ENCODE measurements around the gene UBE2F.
"Not testable (repeated sequence)": the region's sequence is repeated elsewhere in the genome, so short reads cannot be mapped to it uniquely, and the experiment has no call there.

The UBE2F gene

DNA sequence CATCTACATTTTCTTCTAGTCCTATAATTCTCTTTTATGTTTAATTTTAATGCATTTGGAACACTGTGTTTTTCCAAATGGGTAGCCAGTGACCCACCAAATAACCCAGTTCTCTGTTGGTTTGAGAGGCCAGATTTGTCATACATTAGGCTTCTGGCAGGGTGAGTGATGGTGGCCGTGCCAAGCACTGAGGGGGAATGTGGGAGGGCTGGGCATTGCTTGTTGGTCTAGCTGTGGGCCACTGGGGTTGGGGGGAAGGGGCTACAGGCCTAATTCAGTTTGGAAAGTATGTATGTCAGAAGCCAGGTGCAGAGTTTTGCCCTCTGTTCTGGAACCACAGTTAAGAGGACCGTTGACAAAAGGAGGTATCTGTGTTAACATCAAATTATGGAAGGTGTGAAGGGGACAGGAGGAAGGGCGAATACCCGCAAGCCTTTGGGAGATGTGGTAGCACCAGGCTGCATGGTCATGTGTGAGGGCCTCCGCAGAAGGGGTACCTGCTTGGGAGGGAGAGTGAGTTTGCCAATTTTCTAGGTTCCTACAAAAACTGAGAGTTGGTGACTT, 55.9 kb downstream of the UBE2F start:
- no peak for DNase-seq

DNA sequence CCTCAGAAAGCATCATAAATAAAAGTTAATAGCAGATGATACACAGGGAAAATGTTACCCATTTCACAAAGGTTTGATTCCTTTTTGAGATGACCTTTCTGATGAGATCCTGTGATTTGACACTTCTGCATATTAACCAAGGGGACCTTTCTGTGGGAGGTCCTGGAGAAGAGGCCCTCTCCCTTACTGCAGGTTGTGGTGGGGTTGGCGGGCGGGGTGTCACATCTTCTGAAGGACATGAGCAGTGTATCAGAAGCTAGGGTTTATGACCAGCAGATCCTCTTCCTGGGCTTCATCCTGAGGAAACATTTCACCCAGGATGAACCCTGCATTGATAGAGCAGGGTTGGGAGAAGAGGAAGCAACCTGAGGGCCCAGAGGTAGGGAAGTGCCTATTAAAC, 56.8 kb downstream of the UBE2F start:
- DNase-seq: no peak

DNA sequence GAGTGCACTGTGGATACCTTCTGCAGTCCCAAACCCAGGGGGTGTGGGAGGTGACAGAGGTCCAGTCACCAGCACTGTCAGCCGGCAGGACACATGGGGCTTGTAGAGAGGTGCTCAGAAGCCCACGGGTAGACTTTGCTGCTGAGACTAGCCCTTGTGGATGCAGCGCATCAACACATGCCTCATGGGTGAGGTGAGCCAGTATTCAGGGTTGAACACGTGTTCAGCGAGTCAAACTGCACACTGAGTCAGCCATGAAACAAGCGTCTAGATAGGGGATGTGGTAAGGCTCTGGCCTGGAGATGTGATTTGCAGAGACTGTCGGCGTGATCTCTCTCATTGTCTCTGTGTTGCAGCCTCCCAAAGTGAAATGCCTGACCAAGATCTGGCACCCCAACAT, 58.2 kb downstream of the UBE2F start:
- no peak for DNase-seq

DNA sequence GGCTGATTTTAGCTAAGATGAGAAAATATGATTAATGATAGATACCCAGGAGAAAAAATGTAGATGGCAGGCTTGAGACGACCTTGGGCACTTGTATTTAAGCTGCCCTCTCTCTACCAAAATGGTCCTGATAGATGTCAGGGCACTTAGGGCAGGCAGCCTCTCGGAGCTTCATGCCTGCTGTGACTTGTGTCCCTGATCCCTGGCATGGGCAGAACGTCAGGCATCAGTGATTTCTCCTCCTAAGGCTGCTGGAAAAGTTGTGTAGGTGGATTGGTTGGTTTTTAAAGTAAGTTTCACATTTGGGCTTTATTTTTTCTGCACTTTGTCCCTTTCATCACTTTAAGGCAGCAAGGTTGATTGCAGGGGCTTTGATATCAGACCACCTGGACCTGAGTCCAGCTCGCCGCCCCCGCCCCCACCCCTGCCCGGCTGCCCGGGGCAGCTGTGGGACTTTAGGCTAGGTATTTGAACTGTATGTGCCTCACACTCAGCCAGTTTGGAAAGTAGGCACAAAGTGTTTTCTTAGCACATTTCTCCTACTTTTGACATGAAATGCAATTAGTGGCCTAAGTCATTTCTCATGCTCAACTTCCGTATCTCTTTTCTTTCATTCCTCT, 59.0 kb downstream of the UBE2F start:
- DNase-seq: no peak

DNA sequence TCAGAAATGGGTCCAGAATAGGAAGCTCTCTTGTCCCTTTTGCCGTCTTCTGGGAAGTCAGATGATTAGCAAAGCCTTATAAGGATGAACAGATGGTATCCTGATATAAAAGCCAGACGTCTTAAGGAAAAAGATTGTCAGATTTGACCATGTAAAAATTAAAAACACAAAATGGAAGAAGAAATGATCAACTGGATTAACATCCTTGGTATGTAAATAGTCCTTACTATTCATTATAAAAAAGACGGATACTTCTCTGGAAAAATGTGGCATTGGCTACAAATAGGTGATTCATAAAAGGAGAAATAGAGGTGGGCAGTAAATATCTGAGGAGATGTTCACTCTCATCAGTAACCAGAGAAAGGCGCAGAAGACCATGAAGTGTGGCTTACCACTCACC, 60.2 kb downstream of the UBE2F start:
- DNase-seq: no peak

DNA sequence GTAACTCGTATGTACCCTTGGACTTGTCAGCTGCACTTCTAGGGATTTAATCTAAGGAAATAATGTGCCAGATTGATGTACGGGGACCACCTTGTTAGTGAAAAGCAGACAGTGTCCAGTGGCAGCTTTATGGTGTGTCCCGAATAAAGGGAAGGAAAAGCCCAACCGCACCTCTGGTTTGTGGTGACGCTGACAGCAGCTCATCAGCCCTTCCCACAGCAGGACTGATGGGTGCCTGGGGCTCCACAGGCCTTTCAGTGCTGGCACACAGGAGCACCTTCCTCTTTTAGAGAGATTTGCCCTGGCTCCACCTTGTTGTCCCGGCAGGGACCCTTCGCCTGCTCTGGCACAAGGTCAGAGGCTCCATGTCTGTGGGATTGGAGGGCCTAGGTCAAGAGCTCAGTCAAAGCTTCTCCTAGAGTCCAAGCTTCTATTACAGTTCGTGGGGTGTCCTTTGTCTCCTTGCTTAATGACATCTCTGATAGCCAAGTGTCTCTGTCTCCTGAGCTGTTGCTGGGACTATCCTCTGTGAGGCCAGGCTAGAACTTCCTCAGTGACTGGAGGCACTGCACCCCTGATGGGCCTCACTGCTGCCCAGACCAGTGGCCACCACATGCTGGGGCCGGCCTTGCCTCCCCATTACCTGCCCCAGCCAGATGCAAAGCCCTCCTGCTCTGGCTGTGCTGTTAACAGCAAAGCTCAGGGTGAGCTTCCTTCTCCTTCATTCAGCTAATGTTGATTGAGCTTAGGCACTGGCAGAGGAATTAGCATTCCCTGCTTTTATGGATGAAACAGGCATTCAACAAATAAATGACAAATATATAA, 61.0 kb downstream of the UBE2F start:
- DNase-seq: no peak

DNA sequence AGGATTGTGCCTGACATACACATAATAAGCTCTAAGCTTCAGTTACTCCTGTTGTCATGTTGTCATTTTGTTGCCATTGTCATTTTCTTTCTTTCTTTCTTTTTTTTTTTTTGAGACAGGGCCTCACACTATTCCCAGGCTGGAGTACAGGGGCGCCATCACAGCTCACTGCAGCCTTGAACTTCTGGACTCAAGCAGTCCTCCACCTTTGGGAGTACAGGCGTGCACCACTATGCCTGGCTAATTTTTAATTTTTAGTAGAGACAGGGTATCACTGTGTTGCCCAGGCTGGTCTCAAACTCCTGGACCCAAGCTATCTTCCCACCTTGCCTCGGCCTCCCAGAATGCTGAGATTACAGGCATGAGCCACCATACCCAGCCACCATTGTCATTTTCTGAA, 63.0 kb downstream of the UBE2F start:
- DNase-seq: no peak

DNA sequence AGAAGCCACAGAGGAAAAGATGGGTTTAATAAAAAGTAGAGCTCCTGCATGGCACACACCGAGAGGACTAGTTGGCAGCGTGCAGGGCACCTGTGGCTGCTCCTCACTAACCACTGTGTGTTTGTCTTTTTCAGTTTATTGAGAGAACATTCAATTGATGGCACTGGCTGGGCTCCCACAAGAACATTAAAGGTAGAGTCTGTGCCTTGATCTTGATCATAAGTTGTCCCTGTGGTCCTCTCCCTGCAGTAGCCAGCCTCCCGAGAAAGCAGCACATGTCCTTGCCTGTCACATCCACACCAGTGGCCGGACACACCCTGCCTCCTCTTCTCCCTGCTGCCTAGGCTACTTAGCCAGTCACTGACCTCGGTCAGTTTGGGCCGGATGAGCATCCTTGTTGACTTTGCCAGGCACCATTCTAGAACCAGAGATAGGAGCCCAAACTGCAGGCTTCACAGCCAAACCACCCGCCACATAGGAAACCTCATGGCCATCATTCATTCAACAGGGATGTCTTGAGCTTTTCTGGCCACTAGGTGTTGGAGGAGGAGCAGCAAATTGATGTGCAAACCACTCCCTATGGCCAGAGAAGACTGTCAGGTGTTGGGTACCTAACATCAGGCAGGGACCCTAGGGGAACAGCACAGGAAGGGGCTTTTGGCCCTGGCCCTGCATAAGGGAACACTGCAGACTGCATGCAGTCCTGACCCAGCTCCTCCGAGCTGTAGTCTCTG, 63.8 kb downstream of the UBE2F start:
- DNase-seq: no peak

DNA sequence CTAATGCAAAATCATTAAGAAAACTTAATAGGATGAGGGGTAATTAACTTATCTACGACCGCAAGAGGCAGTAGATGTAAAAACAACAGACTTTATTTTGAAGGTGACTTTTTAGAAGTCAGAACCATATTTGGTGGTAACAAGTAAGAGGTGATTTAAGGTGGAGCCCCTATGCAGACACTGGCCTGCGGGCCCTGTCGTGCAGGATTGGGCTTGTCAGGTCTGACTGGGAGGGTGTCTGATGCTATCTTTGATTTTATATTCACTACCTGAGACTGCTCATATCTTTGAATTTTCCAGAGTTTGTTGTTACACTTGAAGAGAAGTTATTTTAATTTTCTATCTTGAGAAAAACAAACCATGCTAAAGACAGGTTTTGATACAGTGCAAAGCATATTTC, 64.9 kb downstream of the UBE2F start:
- no peak for DNase-seq

DNA sequence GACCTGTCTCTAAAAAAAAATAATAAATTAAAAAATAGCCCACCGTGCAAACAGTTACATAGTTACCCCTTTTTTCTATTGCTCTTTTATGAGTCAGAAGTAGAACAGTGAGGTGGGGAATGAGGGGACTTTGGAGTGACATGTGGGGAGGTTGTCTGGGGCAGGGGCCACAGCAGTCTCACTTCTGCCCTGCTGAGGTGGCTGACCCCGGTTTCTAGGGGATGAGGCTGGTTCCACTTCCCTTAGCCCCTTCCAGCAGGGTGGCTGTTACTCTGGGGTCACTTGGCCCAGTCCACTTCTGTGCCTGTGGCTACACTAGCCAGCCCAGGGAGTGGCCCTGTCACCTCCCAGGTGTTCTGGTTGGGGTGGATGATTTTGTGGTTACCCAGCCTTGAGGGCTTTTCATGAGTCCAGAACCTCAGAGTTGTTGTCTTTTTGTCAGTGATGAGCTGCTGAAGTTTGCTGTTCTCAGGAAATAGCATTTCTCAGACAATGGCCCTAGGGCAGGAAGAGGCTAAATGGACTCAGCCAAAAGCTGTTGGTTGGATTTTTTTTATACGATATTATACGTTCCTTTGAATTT, 66.0 kb downstream of the UBE2F start:
- no peak for DNase-seq

DNA sequence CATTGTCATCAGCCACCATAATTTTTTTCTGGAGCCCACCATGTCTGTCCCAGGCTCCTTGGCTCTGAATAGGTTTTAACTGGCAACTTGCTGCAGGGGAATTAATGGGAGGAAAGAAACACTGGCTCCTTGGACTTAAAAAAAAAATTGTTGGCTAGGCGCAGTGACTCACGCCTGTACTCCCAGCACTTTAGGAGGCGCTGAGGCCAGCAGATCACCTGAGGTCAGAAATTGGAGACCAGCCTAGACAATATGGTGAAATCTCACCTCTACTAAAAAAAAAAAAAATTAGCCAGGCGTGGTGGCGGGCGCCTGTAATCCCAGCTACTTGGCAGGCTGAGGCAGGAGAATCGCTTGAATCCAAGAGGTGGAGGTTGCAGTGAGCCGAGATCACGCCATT, 67.2 kb downstream of the UBE2F start:
- DNase-seq: not testable (repeated sequence)

DNA sequence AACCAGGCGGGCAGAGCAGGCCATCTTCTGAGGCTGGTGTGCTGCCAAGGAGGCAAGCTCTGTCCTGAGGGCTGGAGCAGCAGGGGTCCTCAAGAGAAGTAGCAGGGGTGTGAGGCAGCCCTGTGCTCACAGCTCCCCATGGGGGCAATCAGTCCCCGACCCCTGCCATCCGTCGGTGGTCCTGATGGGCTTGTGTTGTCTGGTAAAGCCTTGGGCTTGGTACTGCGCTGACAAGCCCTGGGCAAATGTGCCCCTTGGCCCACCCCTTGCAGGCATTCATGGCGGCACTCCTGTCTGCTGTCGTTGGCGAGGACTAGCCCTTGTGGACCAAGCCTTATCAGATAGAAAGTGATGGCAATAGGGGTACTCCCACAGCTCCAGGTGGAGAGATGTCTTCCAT, 71.4 kb downstream of the UBE2F start:
- no peak for DNase-seq

DNA sequence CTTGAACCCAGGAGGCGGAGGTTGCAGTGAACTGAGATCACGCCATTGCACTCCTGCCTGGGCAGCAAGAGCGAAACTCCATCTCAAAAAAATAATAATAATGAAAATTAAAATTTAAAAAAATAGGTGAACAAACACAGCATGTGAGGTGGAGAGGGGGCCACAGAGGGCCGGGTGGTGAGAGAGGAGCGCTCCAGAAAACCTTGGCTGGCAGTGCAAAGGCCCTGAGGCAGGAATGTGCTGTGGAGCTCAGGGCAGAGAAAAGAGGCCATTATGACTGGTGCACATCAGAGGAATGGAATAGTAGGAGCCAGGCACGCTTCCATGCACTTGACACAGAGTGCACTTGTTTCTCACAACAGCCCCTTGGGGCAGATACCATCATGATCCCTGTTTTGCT, 72.3 kb downstream of the UBE2F start:
- DNase-seq: no peak

DNA sequence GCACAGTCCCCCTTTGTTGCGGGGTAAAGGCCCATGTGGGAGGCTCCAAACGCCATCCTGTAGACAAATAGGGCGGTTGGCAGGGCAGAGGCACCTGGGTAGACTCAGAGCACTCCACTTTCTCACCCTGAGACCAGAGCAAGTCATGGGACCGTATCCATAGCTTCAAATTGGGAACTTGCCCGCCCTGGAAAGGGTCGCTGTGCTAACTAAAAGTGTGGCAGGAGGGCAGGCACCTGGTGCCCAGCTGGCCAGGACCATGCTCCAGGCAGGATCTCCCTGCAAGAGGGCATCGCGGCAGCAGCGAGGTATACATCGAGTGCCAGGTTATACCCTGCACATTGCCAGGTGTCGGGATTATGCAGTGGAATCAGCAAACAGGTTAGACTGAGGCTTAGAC, 73.2 kb downstream of the UBE2F start:
- no peak for DNase-seq

DNA sequence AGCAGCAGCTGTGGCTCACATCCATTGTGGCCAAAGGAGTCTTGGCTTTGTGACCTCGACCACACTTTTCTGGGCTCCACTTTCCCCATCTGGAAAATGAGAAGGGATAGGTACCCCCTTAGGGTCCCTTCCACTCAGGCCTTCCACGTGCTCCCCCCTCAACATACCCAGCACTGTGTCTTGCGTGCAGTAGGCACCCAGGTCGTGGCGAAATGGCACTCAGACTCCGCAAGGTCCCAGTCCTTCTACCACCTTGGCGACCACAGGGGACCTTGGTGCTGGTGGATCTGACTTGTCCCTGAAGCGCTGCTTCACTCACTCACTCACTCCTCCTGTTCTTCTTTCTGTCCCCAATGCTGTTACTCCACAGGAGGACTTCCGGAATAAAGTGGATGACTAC, 74.1 kb downstream of the UBE2F start:
- no peak for DNase-seq

DNA sequence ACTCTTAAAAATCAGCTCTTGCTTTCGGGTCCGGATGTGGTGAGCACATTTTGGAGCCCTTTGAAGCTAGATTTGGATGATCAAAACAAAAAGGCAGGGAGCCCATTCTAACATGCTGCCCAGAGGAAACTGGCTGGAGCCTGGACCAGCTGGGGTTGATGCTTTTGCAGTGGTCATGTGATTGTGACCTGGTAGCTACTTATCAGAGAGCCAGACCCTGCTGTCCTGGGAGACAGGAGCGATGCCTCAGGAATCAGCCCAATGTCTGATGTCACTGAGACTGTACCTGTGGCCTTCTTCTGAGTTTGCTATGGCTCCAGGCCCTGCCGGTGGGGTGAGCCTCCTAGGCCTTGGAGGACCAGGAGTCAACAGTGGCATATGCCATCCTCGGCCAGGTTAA, 75.3 kb downstream of the UBE2F start:
- no peak for DNase-seq

DNA sequence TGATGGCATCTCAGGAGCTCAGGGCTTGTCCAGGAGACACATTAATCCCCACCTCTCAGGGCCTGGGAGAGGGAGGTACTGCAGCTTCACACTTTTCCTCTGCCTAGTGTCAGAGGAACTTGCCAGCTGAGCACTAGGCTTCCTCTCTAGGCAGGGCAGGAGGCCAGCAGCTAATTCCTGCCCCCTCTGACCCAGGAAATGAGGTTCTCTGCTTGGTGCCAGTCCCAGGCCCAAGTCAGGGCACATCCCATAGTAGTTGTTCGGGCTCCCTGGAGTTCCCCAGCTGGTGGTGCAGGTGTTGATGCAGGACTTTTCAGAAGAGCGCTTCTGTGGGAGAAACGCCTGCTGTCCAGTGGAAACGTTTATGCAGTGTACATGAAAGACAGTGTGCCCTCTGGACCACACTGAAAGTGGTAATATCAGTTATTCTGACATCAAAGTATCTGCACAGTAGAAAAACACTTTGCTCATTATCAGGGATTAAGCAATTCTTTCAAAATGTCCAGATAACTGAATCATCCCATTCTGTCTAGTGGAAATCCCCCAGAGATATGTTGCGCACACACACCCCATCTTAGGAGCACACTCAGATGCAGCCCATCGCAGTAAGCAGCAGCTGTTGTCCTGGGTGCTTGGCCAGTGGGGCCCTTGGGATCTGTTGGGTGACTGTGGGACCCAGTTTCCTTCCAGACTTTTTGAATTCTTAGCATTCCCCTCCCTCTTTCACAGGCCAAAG, 76.2 kb downstream of the UBE2F start:
- DNase-seq: no peak

DNA sequence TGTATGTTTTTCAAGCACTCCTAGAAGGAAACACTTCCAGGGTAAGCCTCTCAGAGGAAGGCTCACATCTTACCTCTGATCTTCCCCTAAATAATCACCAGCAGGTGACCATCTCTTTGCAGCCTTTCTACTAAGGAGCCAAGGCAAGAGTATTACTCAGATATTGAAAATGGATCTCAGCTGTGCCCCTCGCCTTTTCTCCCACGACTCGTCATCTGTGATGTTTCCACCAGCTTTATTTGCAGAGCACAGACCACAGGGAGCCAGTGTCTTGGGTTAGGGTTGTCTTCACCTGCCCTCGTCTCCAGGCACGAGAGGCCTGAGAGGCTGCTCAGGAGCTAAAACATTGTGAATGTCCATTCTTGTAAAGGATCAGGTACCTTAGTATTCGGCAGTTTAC, 77.0 kb downstream of the UBE2F start:
- DNase-seq: no peak

DNA sequence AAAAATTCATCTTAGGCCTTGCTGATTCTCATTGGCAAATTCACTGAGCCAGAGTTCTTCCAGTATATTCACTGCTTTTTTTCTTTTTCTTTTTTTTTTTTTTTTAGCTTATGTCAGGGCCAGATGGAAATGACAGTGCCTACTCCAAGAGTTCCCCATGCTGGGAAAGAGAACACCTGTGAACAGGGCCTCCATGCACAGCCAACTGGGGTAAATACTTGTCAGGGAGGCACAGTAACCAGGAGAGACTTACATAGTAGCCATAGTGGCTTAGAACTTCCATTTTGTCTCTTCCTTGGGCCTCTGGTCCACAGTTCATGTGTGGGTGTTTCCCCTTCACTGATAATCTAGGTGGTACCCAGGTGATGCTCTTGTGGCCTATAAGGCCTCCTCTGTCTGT, 78.8 kb downstream of the UBE2F start:
- DNase-seq: no peak

DNA sequence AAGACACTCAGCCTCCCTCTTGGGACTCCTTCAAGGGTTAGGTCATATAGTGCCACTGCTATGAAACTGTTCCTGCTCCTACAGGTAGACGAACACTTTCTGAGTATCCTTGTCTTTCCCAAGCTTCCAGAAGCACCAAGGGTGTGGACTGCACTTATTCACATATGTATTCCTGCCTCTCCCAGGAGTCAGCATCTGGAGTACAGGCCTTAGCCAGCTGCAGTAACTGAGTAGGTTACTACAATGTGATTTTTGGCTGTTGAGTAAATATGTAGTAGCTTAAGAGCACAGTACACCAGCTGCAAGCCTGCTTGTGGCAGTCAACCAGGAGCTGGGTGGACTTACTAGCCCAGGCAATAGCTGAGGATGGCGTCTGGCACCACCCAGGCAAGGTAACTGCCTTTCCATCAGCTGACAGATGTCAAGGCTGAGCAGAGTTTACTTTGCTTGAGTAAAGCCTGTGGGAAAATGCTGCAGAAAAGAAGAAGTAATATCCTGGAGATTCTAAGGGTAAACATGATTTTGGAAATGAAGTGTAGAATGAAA, 80.0 kb downstream of the UBE2F start:
- no peak for DNase-seq

DNA sequence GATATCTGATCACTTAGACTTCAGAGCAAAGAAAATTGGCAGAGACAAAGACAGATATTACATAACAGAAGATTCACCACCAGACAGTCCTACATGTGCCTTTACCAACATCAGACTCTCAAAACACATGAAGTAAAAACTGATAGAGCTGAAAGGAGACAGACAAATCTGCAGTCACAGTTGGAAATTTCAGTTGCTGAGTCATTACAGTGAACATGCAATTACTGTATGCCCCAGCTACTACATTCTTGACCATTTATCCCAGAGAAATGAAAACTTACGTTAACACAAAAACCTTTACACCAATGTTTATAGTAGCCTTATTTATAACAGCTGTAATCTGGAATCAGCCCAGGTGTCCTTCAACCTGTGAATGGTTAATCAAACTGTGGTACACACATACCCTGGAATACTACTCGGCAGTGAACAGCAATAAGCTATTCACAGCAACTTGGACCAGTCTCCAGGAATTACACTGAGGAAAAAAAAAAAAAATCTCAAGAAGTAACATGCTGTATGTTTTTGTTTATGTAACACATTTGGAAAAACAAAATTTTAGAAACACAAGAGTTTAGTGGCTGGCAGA, 86.5 kb downstream of the UBE2F start:
- no peak for DNase-seq

DNA sequence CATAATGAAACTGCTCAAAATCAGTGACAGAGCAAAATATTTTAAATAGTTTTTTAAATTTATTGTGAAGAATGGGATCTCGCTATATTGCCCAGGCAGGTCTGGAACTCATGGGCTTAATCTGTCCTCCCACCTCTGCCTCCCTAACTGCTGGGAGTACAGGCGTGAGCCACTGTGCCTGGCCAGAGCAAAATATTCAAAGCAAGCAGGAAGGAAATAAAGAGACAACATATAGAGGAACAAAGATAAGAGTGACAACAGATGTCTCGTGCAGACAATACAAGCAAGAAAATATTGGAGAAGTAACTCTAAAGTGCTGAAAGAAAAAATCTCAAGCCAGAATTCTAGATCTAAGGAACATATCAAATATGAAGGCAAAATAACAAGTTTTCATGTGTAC, 89.0 kb downstream of the UBE2F start:
- DNase-seq: no peak
